NK-92 (cell line): ENCODE data around the gene RAB3B.
"Not testable (repeated sequence)": the region's sequence is repeated elsewhere in the genome, so short reads cannot be mapped to it uniquely, and the experiment has no call there.

Experiments
- DNase-seq: peaks from one replicate; lab custom pipeline; 2025; ENCODE audit not compliant: unreplicated experiment; lab: John Stamatoyannopoulos, UW

The RAB3B gene

DNA sequence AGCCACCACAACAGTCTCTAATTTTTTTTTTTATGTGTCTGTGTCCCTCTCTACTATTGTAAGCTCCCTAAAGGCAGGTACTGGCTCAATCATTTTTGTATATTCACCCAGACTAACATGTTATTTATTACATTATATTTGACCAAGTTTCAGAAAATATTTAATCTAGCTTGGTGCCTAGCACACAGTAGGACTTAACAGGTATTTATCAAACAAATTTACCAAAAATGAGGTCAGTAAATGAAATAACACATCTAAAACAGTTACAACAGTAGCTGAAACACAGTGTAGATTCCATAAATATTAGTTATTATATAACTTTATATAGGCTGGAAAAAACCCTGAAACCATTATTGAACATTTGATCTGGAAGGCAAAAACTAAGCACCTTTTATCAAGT lies 114.7 kb downstream of the RAB3B start:
- no peak for DNase-seq

DNA sequence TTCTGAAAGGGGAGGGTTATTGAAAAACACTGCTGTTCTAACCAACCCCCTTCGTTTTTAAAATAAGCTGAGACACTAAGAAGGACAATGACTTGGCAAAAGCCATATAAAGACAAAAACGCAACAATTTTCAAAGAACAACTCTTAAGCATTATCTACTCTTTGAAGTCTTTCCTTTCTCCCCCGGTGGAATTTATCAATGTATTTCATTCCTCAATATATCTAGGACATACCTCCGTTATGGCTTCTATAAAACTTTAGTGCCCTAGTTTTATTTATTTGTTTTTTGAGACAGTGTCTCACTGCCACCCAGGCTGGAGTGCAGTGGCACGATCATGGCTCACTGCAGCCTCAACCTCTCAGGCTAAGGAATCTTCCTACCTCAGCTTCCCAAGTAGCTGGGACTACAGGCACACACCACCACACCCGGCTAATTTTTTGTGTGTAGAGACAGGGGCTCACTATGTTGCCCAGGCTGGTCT lies 115.2 kb downstream of the RAB3B start:
- DNase-seq = no peak

DNA sequence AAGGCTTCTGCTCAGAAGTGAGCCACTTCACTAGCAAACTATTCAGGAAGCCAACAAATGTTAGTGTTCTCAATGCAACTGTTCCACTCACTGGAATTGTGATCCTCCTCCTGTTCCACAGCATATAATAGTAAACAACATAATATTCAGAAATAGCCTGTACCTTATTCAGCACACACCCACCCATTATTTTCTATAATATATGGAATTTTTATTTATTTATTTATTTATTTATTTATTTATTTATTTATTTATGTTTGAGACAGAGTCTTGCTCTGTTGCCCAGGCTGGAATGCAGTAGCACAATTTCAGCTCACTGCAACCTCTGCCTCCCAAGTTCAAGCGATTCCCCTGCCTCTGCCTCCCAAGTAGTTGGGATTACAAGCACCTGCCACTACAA lies 117.2 kb downstream of the RAB3B start:
- DNase-seq = not testable (repeated sequence)

- DNase-seq = no peak
These were observed 119.0 kb downstream of the RAB3B start for GRCh38 chr1:51871351-51871975.

DNA sequence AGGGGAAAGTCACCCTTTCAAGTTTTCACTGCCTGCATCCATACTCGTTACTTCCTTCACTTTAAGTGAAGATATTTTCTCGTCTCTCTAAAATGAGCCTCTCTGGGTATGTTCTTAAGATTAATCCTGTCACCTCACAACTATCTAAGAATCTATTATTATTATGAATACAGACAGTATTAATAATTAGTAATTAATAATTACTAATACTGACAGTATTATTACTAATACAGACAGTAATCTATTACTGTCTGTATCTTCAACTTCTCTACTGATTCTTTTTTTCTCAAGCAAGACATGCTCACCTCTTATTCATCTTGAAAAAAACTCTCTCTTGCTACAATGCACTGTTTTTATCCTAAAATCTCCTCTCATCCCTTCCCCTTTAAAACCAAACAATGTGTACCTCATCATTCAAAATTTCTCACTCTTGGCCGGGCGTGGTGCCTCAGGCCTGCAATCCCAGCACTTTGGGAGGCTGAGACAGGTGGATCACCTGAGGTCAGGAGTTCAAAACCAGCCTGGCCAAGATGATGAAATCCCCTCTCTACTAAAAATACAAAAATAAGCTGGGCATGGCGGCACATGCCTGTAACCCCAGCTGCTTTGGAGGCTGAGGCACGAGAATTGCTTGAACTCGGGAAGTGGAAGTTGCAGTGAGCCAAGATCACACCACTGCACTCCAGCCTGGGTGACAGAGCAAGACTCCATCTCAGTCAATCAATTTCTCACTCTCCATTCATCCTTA lies 119.7 kb downstream of the RAB3B start:
- no peak for DNase-seq

- no peak for DNase-seq
These were observed 122.8 kb downstream of the RAB3B start for GRCh38 chr1:51867479-51868232.

DNA sequence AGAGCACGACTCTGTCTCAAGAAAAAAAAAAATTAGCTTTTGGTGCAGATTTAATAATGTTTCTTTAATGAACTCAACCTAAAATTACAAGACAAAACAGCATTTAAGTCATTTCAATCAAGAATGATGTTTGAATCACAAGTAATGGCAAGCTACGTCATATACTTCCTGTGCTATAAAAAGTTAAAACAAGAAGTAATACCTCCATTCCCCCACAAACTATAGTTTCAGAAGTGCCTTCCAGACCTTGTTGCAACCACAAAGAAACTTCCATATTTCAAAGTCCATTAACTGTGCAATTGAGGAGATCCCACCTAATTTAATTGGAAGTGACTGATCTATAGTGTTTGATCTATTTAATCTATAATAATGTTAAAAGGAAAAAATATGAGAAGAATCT lies 127.1 kb downstream of the RAB3B start:
- no peak for DNase-seq

DNA sequence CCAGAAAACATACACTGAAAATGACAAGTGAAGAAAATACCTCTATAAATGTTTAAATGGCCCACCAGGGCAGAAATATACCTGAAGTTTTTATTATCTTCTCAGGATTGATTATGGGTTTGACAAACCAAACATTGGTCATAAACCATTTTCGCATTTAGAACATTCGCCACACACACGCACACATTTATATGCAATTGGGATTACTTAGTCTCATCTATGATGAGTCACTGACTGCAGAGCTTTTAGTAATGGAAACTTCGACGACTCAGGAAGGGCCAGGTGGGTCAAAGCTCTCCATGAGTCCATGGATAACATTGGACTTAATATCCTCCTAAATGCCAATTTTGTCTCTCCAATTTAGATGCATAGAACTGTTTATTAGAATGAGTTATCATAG lies 128.8 kb downstream of the RAB3B start:
- no peak for DNase-seq

GRCh38 chr1:51859735-51860134 lies 130.8 kb downstream of the RAB3B start:
- no peak for DNase-seq

DNA sequence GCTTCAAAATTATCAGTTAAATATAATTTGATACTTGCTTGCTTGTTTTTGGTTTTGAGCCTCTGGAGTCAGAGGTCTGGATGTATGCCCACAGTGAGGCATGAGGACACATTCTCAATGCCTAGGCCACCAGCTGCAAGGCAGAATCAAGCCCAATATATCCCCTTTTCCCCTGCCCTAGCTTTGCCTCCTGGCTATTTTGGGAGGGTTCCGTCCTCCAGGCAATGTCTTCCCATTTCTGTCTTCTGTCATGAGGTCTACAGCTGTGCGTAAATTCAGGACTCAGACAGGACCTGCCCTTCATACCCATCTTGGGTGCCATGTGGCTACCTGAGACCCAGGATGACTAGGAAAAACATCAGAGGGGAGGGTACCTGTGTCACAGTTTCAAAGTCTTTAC lies 131.2 kb downstream of the RAB3B start:
- no peak for DNase-seq

GRCh38 chr1:51858892-51859291 lies 131.6 kb downstream of the RAB3B start:
- no peak for DNase-seq
